IMR-90 (cell line): ENCODE data around the gene TAS2R10.

ENCODE experiments used
- BHLHE40 ChIP-seq: fragments of 150-350 bp; IDR thresholded peaks from 2 replicates; pipeline ENCODE4 v1.6.1; 2016; ENCODE audit warnings: mild to moderate bottlenecking, low read depth, low read length
- MAFK ChIP-seq: IDR thresholded peaks from 2 replicates; pipeline ENCODE4 v1.6.1; 2012; ENCODE audit warnings: low read depth, low read length, improper control_type of control experiment
- POLR2A ChIP-seq: IDR thresholded peaks from 2 replicates; pipeline ENCODE4 v1.6.1; 2012; ENCODE audit warnings: mild to moderate bottlenecking, low read depth, low read length
- RFX5 ChIP-seq: IDR thresholded peaks from 2 replicates; pipeline ENCODE4 v1.8.0; 2012; ENCODE audit warnings: low read depth, mild to moderate bottlenecking, low read length, moderate library complexity
- TF ChIP-seq, protein P1 (sequence below): conservative IDR thresholded peaks from 2 replicates; pipeline ENCODE4 v1.5.1; 2012; ENCODE audit warnings: mild to moderate bottlenecking, low read depth, low read length, improper control_type of control experiment
- TF ChIP-seq, protein P2 (sequence below): fragments of 150-350 bp; IDR thresholded peaks from 2 replicates; pipeline ENCODE4 v1.6.1; 2017; ENCODE audit warnings: mild to moderate bottlenecking, antibody characterized with exemption, low read length, low read depth

DNA sequence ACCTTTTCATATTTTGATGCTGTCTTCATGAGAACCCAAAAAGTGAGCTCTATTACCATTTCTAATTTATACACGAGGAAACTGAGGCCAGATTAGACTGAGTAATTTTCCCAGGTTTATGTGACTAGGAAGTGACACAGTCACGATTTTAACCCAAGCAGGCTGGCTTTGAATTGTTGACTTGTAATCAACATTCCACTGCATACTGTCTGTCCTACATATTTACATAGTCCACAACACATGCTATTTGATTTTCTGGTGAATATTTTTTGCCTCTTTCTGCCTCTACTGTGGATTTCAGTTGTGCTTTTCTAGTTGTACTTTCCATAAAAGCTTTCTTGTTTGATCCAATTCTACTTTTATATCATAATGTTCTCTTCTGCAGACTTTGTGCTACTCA lies 31.9 kb downstream of the TAS2R10 start:
- TF ChIP-seq BHLHE40 (no peak), POLR2A (no peak), RFX5 (no peak), MAFK (no peak)
- TF ChIP-seq, protein P1, sequence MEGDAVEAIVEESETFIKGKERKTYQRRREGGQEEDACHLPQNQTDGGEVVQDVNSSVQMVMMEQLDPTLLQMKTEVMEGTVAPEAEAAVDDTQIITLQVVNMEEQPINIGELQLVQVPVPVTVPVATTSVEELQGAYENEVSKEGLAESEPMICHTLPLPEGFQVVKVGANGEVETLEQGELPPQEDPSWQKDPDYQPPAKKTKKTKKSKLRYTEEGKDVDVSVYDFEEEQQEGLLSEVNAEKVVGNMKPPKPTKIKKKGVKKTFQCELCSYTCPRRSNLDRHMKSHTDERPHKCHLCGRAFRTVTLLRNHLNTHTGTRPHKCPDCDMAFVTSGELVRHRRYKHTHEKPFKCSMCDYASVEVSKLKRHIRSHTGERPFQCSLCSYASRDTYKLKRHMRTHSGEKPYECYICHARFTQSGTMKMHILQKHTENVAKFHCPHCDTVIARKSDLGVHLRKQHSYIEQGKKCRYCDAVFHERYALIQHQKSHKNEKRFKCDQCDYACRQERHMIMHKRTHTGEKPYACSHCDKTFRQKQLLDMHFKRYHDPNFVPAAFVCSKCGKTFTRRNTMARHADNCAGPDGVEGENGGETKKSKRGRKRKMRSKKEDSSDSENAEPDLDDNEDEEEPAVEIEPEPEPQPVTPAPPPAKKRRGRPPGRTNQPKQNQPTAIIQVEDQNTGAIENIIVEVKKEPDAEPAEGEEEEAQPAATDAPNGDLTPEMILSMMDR: no peak
- TF ChIP-seq, protein P2, sequence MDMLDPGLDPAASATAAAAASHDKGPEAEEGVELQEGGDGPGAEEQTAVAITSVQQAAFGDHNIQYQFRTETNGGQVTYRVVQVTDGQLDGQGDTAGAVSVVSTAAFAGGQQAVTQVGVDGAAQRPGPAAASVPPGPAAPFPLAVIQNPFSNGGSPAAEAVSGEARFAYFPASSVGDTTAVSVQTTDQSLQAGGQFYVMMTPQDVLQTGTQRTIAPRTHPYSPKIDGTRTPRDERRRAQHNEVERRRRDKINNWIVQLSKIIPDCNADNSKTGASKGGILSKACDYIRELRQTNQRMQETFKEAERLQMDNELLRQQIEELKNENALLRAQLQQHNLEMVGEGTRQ: no peak
